Activated CD4-positive, alpha-beta T cell treated with anti-CD3 and anti-CD28 coated beads, Interleukin-2, Interleukin-6, amounts not matched to agents 100 ng/mL and 50 ng/mL, durations not matched to agents 16 hours and 8 hours (primary cell): ENCODE measurements around the gene RADIL.

Experiments
- DNase-seq: peaks from one replicate; pipeline ENCODE4 v3.0.0-alpha.2; 2020

The RADIL gene

DNA sequence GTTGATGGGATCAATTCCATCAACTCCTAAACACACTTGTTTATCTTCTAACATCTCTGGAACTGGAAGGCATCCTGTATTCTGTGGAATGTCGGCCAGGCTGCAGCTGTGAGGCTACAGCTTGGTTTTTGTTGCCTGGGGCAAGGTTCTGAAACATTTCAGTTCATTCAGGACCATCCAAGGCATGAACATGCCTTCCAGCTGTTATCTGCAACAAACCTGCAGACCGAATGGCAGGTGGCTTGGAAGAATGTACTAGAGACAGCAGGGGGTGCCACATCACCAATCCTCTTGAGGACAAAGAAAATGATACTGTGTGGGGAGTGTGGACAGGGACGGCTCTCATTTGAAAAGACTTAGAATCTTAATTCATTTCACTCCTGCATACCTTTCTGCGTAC lies 34.1 kb downstream of the RADIL start:
- peak; percentile 29 for DNase-seq

- DNase-seq = no peak
Observed at GRCh38 chr7:4845740-4846142, 37.8 kb downstream of the RADIL start.

- no peak for DNase-seq
Observed at GRCh38 chr7:4842319-4843064, 41.0 kb downstream of the RADIL start.

DNA sequence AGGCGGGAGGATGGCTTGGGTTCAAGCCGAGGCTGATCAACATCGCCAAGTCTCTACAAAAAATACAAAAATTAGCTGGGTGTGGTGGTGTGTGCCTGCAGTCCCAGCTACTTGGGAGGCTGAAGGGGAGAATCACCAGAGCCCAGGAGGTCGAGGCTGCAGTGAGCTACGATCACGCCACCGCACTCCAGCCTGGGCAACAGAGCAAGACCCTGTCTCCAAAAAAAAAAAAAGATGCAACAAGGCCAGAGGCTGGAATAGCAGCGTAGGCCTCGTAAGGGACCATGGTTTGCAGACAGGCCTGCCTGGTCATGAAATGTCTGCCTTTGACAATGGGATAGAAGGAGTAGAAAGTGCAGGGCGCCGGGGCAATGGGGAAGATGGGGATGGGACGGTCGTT lies 41.7 kb downstream of the RADIL start:
- no peak for DNase-seq

- DNase-seq = no peak
Observed at GRCh38 chr7:4841007-4841784, 42.3 kb downstream of the RADIL start.

GRCh38 chr7:4840079-4840501 lies 43.4 kb downstream of the RADIL start:
- no peak for DNase-seq

GRCh38 chr7:4838626-4839334 lies 44.7 kb downstream of the RADIL start:
- DNase-seq = no peak

- no peak for DNase-seq
Observed at GRCh38 chr7:4837803-4838625, 45.5 kb downstream of the RADIL start.

GRCh38 chr7:4837041-4837802 lies 46.3 kb downstream of the RADIL start:
- no peak for DNase-seq

DNA sequence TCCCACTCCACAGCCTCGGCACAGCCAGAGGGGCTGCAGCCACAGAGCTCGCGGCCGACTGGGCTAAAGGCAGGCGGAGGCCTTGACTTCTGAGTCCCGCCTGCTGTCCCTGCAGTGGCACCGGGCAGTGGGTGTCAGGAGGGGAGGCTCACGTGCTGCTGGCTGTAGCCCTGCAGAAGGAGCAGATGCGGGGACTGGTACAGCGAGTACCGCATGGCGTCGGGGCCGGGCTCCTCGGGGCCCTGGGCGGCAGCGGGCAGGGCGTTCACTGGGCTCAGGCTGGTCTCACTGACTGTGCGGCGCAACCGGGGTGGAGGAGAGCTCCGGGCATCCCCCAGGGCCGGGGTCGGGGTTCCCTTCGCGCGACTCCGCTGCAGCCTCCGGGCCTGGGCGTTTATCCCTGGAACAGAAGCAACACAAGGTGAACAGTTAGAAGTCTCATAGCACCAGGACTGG lies 47.3 kb downstream of the RADIL start:
- no peak for DNase-seq

DNA sequence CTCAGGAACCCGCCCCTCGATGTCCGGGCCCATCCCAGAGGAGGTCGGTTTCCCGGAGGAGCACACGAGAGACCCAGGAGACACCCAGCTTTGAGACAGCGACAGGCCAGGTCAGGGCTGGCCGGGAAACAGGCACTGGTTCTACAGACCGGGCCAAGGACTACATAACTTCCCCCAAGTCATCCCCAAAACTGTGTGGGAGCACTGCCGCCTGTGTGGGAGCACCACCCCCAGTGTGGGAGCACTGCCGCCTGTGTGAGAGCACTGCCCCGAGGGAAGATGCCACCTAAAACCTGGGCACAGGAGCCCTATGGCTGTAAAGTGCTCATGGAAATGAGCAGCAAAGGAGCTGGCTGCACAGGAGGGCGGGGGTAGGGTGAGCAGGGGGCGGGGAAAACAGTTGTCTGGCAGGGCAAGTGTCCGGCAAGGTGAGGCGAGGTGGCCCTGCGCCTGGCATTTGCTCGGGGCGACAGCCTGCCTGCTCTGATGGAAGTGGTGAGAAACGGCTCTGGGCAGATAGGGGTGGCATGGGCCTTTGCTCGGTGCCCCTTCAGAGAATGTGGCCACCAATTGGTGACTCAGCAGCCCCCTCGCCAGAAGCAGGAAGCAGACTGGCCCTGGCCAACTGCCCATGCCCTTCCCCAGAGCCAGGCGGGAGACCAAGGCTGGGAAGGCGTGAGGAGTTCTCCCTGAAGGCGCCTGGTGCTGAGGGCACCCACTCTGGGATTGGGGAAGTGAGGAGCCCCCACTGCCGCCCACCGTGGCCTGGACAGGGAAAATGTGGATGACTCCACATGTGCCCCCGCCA lies 47.9 kb downstream of the RADIL start:
- DNase-seq = no peak

- DNase-seq = no peak
Observed at GRCh38 chr7:4834601-4835397, 48.7 kb downstream of the RADIL start.

- DNase-seq = no peak
Observed at GRCh38 chr7:4833691-4834600, 49.6 kb downstream of the RADIL start.

- DNase-seq = no peak
Observed at GRCh38 chr7:4833176-4833575, 50.3 kb downstream of the RADIL start.

DNA sequence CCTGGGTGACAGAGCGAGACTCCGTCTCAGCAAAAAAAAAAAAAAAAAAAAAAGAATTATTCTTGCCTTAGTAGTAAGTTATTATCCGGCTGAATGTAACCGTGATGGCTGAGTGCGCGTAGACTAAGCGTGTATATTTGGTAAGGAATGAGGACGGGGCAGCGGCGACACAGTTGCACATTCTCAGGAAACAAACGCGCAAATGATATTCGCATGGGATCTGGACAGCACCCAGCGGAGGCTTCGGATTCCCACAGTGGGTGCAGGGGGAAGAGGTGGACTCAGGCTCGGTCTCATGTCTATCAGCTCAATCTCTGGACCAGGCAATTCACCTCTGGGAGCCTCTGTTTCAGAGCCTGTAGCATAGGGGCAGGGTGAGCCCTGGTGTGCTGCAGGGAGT lies 50.8 kb downstream of the RADIL start:
- no peak for DNase-seq

GRCh38 chr7:4831723-4832495 lies 51.6 kb downstream of the RADIL start:
- DNase-seq = no peak

- peak; percentile 74 for DNase-seq
Observed at GRCh38 chr7:4830176-4830575, 53.3 kb downstream of the RADIL start.

DNA sequence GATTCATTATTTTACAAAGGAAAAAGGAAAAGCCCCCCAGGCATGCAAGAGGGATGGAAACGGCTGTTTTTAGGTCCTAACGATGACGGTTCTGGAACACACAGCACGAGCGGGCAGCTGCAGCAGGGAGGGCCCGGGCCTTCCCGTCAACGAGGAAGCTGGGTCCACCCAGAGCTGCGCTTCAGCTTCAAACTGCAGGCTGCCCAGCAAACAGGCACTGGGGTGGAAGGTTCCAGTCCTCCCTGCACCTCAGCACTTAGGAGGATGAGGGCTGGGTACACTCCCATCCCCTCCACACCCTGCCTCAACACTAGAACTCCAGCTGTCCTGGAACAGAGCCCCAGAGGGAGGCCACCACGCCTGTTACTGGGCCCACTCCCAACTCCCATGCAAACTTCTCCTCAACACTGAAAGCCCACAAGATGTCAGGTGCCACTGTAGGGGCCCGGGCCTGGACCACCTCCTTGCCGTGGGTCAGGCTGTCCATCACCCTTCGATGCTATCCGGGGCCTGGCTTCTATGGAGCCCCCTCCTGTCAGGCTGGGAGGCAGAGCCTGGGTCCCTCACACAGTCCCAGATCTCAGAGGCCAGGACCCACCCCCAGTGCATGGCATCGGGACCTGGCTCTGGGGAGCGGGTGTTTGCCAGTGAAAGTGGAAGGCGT lies 54.7 kb downstream of the RADIL start:
- DNase-seq = no peak
